ENCODE results near the gene IQUB. TPM values are rescaled to one million over a fixed set of nuclear protein-coding genes. Genes with fewer than 3 reads are reported as not detected.

IQUB gene
- total RNA-seq (2021): 0.62 to 0.77 TPM (median 0.71 TPM) in 3 replicates
- percentile 39 among the genes with signal in this experiment for Bru-seq, nascent RNA
- long read RNA-seq, experiment 1, partial matches to known transcripts: 0 of 2 reads
- long read RNA-seq, experiment 1, other reads (novel, unspliced or antisense): 2 of 2 reads
- long read RNA-seq, experiment 2: 0 reads
- long read RNA-seq, experiment 3: 0 reads

- POLR2A ChIA-PET: interaction anchor here (0.6 to 1.0 kb wide), 3 partner anchors 23 to 290 kb away, joined by 3 to 4 read pairs (median 3); partner anchors contain the start of genes NDUFA5 and WASL
- Mint-ChIP-seq H3K27me3 (ENCODE audit: low read depth) (peaks cover 16% of the 10 kb centered on the region), H3K27ac (peak within 1 kb of the TSS; percentile 88), H3K4me3 (peak within 1 kb of the TSS; percentile 84), H3K9me3 (no peaks in the 10 kb centered on the region), H3K4me1 (peaks cover 17% of the 10 kb centered on the region), H3K36me3 (no peaks in the 10 kb centered on the region)
- peak; percentile 98 for DNase-seq (ENCODE audit: low spot score)
- TF ChIP-seq ARID4B (CRISPR knock-in tag; IDR thresholded peaks at IDR 0.05; ENCODE audit: borderline replicate concordance) (peak; percentile 33; the same call in 1 of the 2 replicates), ZBTB21 (CRISPR knock-in tag; IDR thresholded peaks at IDR 0.05; ENCODE audit: borderline replicate concordance) (no peak), ZNF263 (CRISPR knock-in tag; IDR thresholded peaks at IDR 0.05; ENCODE audit: low read depth) (0 out of 2 replicates have a peak, but pooled peaks have one; percentile 50)
- CTCF ChIA-PET: interaction anchor here (0.6 to 2.6 kb wide), 6 partner anchors 23 to 1184 kb away, joined by 3 to 31 read pairs (median 3); partner anchors contain the start of gene NDUFA5
- ATAC-seq: peak; percentile 88
Measured at GRCh38 chr7:123534383-123535260, at the start of gene IQUB. Gene IQUB (minus strand): TSS chr7:123534595. CDS start chr7:123512340, 22,255 bp downstream.

DNA sequence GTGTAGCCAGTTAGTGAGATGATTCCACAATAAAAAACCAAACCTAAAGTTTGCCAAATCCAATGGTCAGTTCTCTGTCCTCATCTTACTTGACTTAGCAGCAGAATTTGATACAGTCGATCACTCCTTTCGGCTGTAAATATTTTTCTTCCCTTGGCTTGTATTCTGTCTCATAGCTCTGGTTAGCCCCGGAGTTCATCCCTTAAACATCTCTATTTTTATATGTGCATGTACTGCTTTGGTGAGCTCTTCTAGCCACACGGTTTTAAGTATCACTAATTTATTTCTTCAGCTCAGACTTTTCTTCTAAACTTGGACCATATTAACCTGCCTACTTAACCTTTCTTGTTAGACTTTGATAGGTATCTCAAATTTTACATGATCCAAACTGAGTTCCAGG lies 49.4 kb upstream of the IQUB start:
- no peak overlapping the region for H3K27ac Mint-ChIP-seq
- H3K4me3 Mint-ChIP-seq: no peak overlapping the region
- ChIA-PET POLR2A (no interaction called here), CTCF (interaction anchor here (1.1 to 1.5 kb wide), 3 partner anchors 10 to 99 kb away, joined by 3 to 6 read pairs (median 3); no protein-coding TSS in a partner anchor)
- no peaks in the 10 kb centered on the region for H3K27me3 Mint-ChIP-seq (ENCODE audit: low read depth)
- TF ChIP-seq ZNF121 (CRISPR knock-in tag; IDR thresholded peaks at IDR 0.05) (no peak), ZNF317 (CRISPR knock-in tag; IDR thresholded peaks at IDR 0.05; ENCODE audit: borderline replicate concordance, low read depth) (no peak), KAT7 (CRISPR knock-in tag; IDR thresholded peaks at IDR 0.05; ENCODE audit: borderline replicate concordance) (no peak), TEAD4 (CRISPR knock-in tag; IDR thresholded peaks at IDR 0.05) (no peak), ZNF416 (CRISPR knock-in tag; IDR thresholded peaks at IDR 0.05) (no peak), CREM (CRISPR knock-in tag; IDR thresholded peaks at IDR 0.05) (no peak), CREB1 (CRISPR knock-in tag; IDR thresholded peaks at IDR 0.05) (no peak), TEAD1 (CRISPR knock-in tag; IDR thresholded peaks at IDR 0.05) (no peak)
- H3K36me3 Mint-ChIP-seq: no peaks in the 10 kb centered on the region
- peaks cover 24% of the 10 kb centered on the region for H3K4me1 Mint-ChIP-seq
- ATAC-seq (no peak), DNase-seq (ENCODE audit: low spot score) (no peak)
- no peaks in the 10 kb centered on the region for H3K9me3 Mint-ChIP-seq

DNA sequence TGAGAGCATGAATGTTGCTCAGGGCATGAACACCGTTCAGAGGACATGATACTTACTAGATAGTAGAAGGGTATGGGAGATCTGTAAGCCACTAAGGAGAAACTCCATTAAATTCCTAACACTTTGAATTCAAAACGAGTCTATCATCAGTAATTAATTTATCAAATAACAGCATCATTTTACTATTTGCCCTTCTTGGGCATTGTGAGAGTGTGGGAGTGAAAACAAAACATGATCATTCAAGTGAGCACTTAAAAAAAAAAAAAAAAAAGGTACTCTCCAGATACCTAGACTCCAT lies 46.7 kb upstream of the IQUB start:
- H3K27me3 Mint-ChIP-seq (ENCODE audit: low read depth): no peaks in the 10 kb centered on the region
- ATAC-seq (no peak), DNase-seq (ENCODE audit: low spot score) (no peak)
- peaks cover 34% of the 10 kb centered on the region for H3K4me1 Mint-ChIP-seq
- no peaks in the 10 kb centered on the region for H3K9me3 Mint-ChIP-seq
- no peaks in the 10 kb centered on the region for H3K36me3 Mint-ChIP-seq
- ChIA-PET POLR2A (no interaction called here), CTCF (interaction anchor here (0.6 to 2.7 kb wide), 13 partner anchors 10 to 291 kb away, joined by 3 to 20 read pairs (median 4); partner anchors contain the start of gene NDUFA5)
- TF ChIP-seq CREM (CRISPR knock-in tag; IDR thresholded peaks at IDR 0.05) (no peak), CTCF (IDR thresholded peaks at IDR 0.05) (no peak), TCF7 (CRISPR knock-in tag; IDR thresholded peaks at IDR 0.05; ENCODE audit: low read depth) (no peak), NR1H2 (CRISPR knock-in tag; IDR thresholded peaks at IDR 0.05) (no peak), FOXK1 (CRISPR knock-in tag; IDR thresholded peaks at IDR 0.05) (no peak), MXD4 (CRISPR knock-in tag; IDR thresholded peaks at IDR 0.05; ENCODE audit: borderline replicate concordance) (no peak), ZNF317 (CRISPR knock-in tag; IDR thresholded peaks at IDR 0.05; ENCODE audit: borderline replicate concordance, low read depth) (no peak), CREB1 (CRISPR knock-in tag; IDR thresholded peaks at IDR 0.05) (no peak), ZNF512 (CRISPR knock-in tag; IDR thresholded peaks at IDR 0.05; ENCODE audit: borderline replicate concordance) (no peak)
- TF ChIP-seq, protein P1, sequence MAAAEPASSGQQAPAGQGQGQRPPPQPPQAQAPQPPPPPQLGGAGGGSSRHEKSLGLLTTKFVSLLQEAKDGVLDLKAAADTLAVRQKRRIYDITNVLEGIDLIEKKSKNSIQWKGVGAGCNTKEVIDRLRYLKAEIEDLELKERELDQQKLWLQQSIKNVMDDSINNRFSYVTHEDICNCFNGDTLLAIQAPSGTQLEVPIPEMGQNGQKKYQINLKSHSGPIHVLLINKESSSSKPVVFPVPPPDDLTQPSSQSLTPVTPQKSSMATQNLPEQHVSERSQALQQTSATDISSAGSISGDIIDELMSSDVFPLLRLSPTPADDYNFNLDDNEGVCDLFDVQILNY (CRISPR knock-in tag; IDR thresholded peaks at IDR 0.05): no peak
- TF ChIP-seq, protein P2, sequence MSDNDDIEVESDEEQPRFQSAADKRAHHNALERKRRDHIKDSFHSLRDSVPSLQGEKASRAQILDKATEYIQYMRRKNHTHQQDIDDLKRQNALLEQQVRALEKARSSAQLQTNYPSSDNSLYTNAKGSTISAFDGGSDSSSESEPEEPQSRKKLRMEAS (CRISPR knock-in tag; IDR thresholded peaks at IDR 0.05): no peak
- no peak overlapping the region for H3K4me3 Mint-ChIP-seq
- H3K27ac Mint-ChIP-seq: no peak overlapping the region; the same call in 1 of the 2 replicates
